H1 (cell line): ENCODE data around the gene BCAS4. TPM values are rescaled to one million over a fixed set of nuclear protein-coding genes. Genes with fewer than 3 reads are reported as not detected.

ENCODE experiments used
- CTCF ChIA-PET: fragments of 300-600 bp; sonication (Branson Sonifier 250); formaldehyde crosslinking; loops from one replicate; lab custom pipeline; 2021; ENCODE audit not compliant: partially characterized antibody; lab: Charles Lee
- POLR2A ChIA-PET: fragments of 300-600 bp; sonication (Branson Sonifier 250); formaldehyde crosslinking; loops from one replicate; lab custom pipeline; 2021; ENCODE audit warnings: inconsistent platforms; ENCODE audit not compliant: partially characterized antibody; lab: Charles Lee
- DNase-seq, 2 experiments: peaks; one replicate each; pipeline versions ENCODE4 v3.0.0 to v3.0.0-alpha.2; 2010 to 2022; ENCODE audit warnings: low spot score in 2 of 2, low read depth in 1 of 2, mixed read lengths in 1 of 2
- FAIRE-seq: peaks from 2 replicates; lab custom pipeline; 2011; peaks lifted over from hg19 to GRCh38; lab: Jason Lieb, UNC
- H2AFZ ChIP-seq: 2 replicates; pipeline ENCODE4 v1.8.1; 2012; ENCODE audit warnings: low read length, inconsistent platforms
- H2AK5ac ChIP-seq: 2 replicates; pipeline ENCODE4 v1.6.1; 2013; ENCODE audit warnings: low read depth, low read length
- H2BK120ac ChIP-seq: replicated peaks from 2 replicates; pipeline ENCODE3; 2013; ENCODE audit warnings: low read depth, low read length, inconsistent platforms
- H2BK12ac ChIP-seq: 2 replicates; pipeline ENCODE4 v1.6.1; 2013; ENCODE audit warnings: low read depth, low read length
- H2BK15ac ChIP-seq: 2 replicates; pipeline ENCODE4 v1.6.1; 2013; ENCODE audit warnings: low read length
- H2BK20ac ChIP-seq: 2 replicates; pipeline ENCODE4 v1.6.1; 2013; ENCODE audit warnings: low read length
- H2BK5ac ChIP-seq: 2 replicates; pipeline ENCODE4 v1.6.1; 2013; ENCODE audit warnings: low read depth, low read length
- H3K14ac ChIP-seq: 2 replicates; pipeline ENCODE4 v1.6.1; 2013; ENCODE audit warnings: inconsistent platforms; ENCODE audit not compliant: insufficient read length
- H3K18ac ChIP-seq: 2 replicates; pipeline ENCODE4 v1.6.1; 2013; ENCODE audit warnings: low read length; ENCODE audit errors: extremely low read depth
- H3K23ac ChIP-seq: 2 replicates; pipeline ENCODE4 v1.6.1; 2013; ENCODE audit warnings: inconsistent platforms; ENCODE audit not compliant: insufficient read length
- H3K23me2 ChIP-seq: 2 replicates; pipeline ENCODE4 v1.6.1; 2013; ENCODE audit warnings: low read depth, low read length
- H3K27ac ChIP-seq: 2 replicates; pipeline ENCODE4 v1.6.1; 2011; ENCODE audit warnings: low read depth, low read length, inconsistent platforms
- H3K27me3 ChIP-seq, 4 experiments: replicated peaks in 1 of 4; 1 replicate in 1 of 4; 2 replicates in 3 of 4; pipeline versions ENCODE4 v1.6.1 to v1.8.1; 2011 to 2013; ENCODE audit warnings: low read length in 3 of 4, mild to moderate bottlenecking in 3 of 4, inconsistent platforms in 2 of 4, mixed read lengths in 2 of 4, moderate library complexity in 1 of 4; ENCODE audit not compliant: control insufficient read depth in 3 of 4, insufficient read depth in 3 of 4; ENCODE audit errors: extremely low read depth in 1 of 4
- H3K36me3 ChIP-seq, 4 experiments: 2 replicates each; pipeline versions ENCODE4 v1.6.1 to v1.8.1; 2011 to 2013; ENCODE audit warnings: mild to moderate bottlenecking in 4 of 4, low read length in 3 of 4, moderate library complexity in 2 of 4, control low read depth in 1 of 4, inconsistent platforms in 1 of 4; ENCODE audit not compliant: insufficient read depth in 4 of 4, control insufficient read depth in 2 of 4
- H3K4ac ChIP-seq: replicated peaks from 2 replicates; pipeline ENCODE3; 2013; ENCODE audit warnings: low read length, low read depth, mixed read lengths, inconsistent platforms; ENCODE audit not compliant: insufficient read length
- H3K4me1 ChIP-seq, 4 experiments: replicated peaks in 1 of 4; 1 replicate in 1 of 4; 2 replicates in 3 of 4; pipeline versions ENCODE4 v1.6.1 to v1.8.1; 2011 to 2013; ENCODE audit warnings: low read length in 3 of 4, inconsistent platforms in 2 of 4, mixed read lengths in 1 of 4; ENCODE audit not compliant: insufficient read depth in 4 of 4, control insufficient read depth in 3 of 4
- H3K4me2 ChIP-seq, 2 experiments: 2 replicates each; pipeline versions ENCODE4 v1.6.1 to v1.8.1; 2011 to 2013; ENCODE audit warnings: low read depth in 2 of 2, low read length in 2 of 2, control low read depth in 1 of 2, inconsistent platforms in 1 of 2, mild to moderate bottlenecking in 1 of 2; ENCODE audit not compliant: insufficient read depth in 1 of 2
- H3K4me3 ChIP-seq, 4 experiments: fragments of 200-600, 300-600 bp in 1 of 4; sonication (generic), shearing (Covaris generic), sonication (Bioruptor Twin) in 1 of 4; 2 replicates each; pipeline versions ENCODE4 v1.5.1 to v1.8.1; 2011 to 2016; ENCODE audit warnings: low read length in 4 of 4, low read depth in 3 of 4, control low read depth in 2 of 4, inconsistent platforms in 2 of 4, mild to moderate bottlenecking in 2 of 4, mixed read lengths in 1 of 4, moderate library complexity in 1 of 4; ENCODE audit not compliant: insufficient read depth in 2 of 4; ENCODE audit errors: extremely low read depth in 1 of 4
- H3K56ac ChIP-seq: replicated peaks from 2 replicates; pipeline ENCODE3; 2013; ENCODE audit warnings: low read depth, mild to moderate bottlenecking, mixed read lengths, low read length, inconsistent platforms; ENCODE audit not compliant: insufficient read length
- H3K79me1 ChIP-seq: 2 replicates; pipeline ENCODE4 v1.6.1; 2013; ENCODE audit warnings: low read depth, low read length, control low read depth
- H3K79me2 ChIP-seq, 2 experiments: 2 replicates each; pipeline versions ENCODE4 v1.6.1 to v1.8.1; 2012 to 2013; ENCODE audit warnings: low read length in 2 of 2, mild to moderate bottlenecking in 2 of 2, inconsistent platforms in 1 of 2; ENCODE audit not compliant: insufficient read depth in 2 of 2, control insufficient read depth in 1 of 2
- H3K9ac ChIP-seq, 4 experiments: replicated peaks in 1 of 4; 1 replicate in 1 of 4; 2 replicates in 3 of 4; pipeline versions ENCODE4 v1.6.1 to v1.8.1; 2011 to 2013; ENCODE audit warnings: low read depth in 3 of 4, low read length in 3 of 4, control low read depth in 2 of 4, mild to moderate bottlenecking in 2 of 4, moderate library complexity in 2 of 4, inconsistent platforms in 1 of 4; ENCODE audit errors: extremely low read depth in 1 of 4
- H3K9me3 ChIP-seq, 2 experiments: 2 replicates each; pipeline versions ENCODE4 v1.6.1 to v1.8.1; 2012 to 2013; ENCODE audit warnings: mild to moderate bottlenecking in 2 of 2, moderate library complexity in 2 of 2, control low read depth in 1 of 2, inconsistent platforms in 1 of 2, low read depth in 1 of 2, low read length in 1 of 2, mixed read lengths in 1 of 2; ENCODE audit not compliant: insufficient read depth in 2 of 2
- H4K20me1 ChIP-seq, 2 experiments: replicated peaks in 1 of 2; 2 replicates each; pipeline versions ENCODE3 to v1.8.1; 2011 to 2013; ENCODE audit warnings: inconsistent platforms in 2 of 2, low read length in 2 of 2, mild to moderate bottlenecking in 1 of 2; ENCODE audit not compliant: insufficient read depth in 2 of 2, control insufficient read depth in 1 of 2
- H4K5ac ChIP-seq: 2 replicates; pipeline ENCODE4 v1.6.1; 2013; ENCODE audit warnings: low read length, low read depth, mixed read lengths, inconsistent platforms; ENCODE audit not compliant: insufficient read length
- H4K8ac ChIP-seq: 2 replicates; pipeline ENCODE4 v1.8.0; 2013; ENCODE audit warnings: mild to moderate bottlenecking, moderate library complexity, low read length, inconsistent platforms; ENCODE audit not compliant: insufficient read depth; ENCODE audit errors: extremely low read depth
- H4K91ac ChIP-seq: replicated peaks from 2 replicates; pipeline ENCODE3; 2013; ENCODE audit warnings: low read length, mixed read lengths, inconsistent platforms; ENCODE audit not compliant: insufficient read length
- ASH2L ChIP-seq: fragments of 200-600, 300-600 bp; sonication (generic); IDR thresholded peaks from one replicate; pipeline ENCODE4 v1.7.1; 2017; ENCODE audit warnings: low read length
- CBX5 ChIP-seq: fragments of 300-800, 300-1000 bp; sonication (generic); IDR thresholded peaks from 2 replicates; pipeline ENCODE4 v1.7.1; 2016; ENCODE audit warnings: antibody characterized with exemption, low read length, low read depth
- EZH2 ChIP-seq: fragments of 200-600 bp; sonication (generic); IDR thresholded peaks from 2 replicates; pipeline ENCODE4 v1.7.1; 2012; ENCODE audit warnings: low read depth, mild to moderate bottlenecking, moderate library complexity, low read length, inconsistent platforms; ENCODE audit not compliant: severe bottlenecking
- FOSL1 ChIP-seq: IDR thresholded peaks from 2 replicates; pipeline ENCODE4 v1.6.1; 2011; ENCODE audit warnings: mild to moderate bottlenecking, low read depth, low read length, moderate library complexity; ENCODE audit not compliant: insufficient read depth
- MAFK ChIP-seq: IDR thresholded peaks from 2 replicates; pipeline ENCODE4 v1.6.1; 2012; ENCODE audit warnings: low read depth, mild to moderate bottlenecking, improper control_type of control experiment, low read length
- POLR2AphosphoS5 ChIP-seq: IDR thresholded peaks from 2 replicates; pipeline ENCODE4 v1.6.1; 2011; ENCODE audit warnings: low read depth, low read length
- POU5F1 ChIP-seq: IDR thresholded peaks from 2 replicates; pipeline ENCODE4 v1.6.1; 2011; ENCODE audit warnings: low read depth, mild to moderate bottlenecking, low read length, moderate library complexity
- RAD21 ChIP-seq, 2 experiments: IDR thresholded peaks in 1 of 2; conservative IDR thresholded peaks in 1 of 2; 2 replicates each; pipeline ENCODE4 v1.6.1; 2011; ENCODE audit warnings: low read depth in 2 of 2, low read length in 2 of 2, improper control_type of control experiment in 1 of 2, inconsistent platforms in 1 of 2, mild to moderate bottlenecking in 1 of 2, moderate library complexity in 1 of 2
- RBBP5 ChIP-seq: IDR thresholded peaks from 2 replicates; pipeline ENCODE4 v1.7.1; 2012; ENCODE audit warnings: low read depth, mild to moderate bottlenecking, inconsistent platforms, low read length, moderate library complexity, borderline replicate concordance
- RXRA ChIP-seq: IDR thresholded peaks from 2 replicates; pipeline ENCODE4 v1.6.1; 2011; ENCODE audit warnings: low read depth, mild to moderate bottlenecking, low read length, moderate library complexity; ENCODE audit not compliant: insufficient read depth
- SP4 ChIP-seq: IDR thresholded peaks from 2 replicates; pipeline ENCODE4 v1.6.1; 2012; ENCODE audit warnings: low read length, inconsistent platforms
- TBP ChIP-seq: IDR thresholded peaks from 2 replicates; pipeline ENCODE4 v1.6.1; 2011; ENCODE audit warnings: low read depth, low read length, improper control_type of control experiment
- TEAD4 ChIP-seq: IDR thresholded peaks from 2 replicates; pipeline ENCODE4 v1.6.1; 2012; ENCODE audit warnings: low read depth, low read length, inconsistent platforms, mixed read lengths
- YY1 ChIP-seq: IDR thresholded peaks from 2 replicates; pipeline ENCODE4 v1.6.1; 2011; ENCODE audit warnings: low read depth, mild to moderate bottlenecking, low read length
- ZNF274 ChIP-seq: IDR thresholded peaks from 2 replicates; pipeline ENCODE4 v1.7.0; 2012; ENCODE audit warnings: low read length, borderline replicate concordance; ENCODE audit errors: extremely low read depth
- WGBS, 2 experiments: shearing (Covaris generic) in 1 of 2; methylation state at CpG; one replicate each; pipeline versions ENCODE4 v1.1.6 to v1.1.7; 2013 to 2015; ENCODE audit warnings: low lambda C conversion rate in 2 of 2, mixed read lengths in 2 of 2, inconsistent platforms in 1 of 2, low coverage in 1 of 2, missing lambda C conversion rate in 1 of 2; ENCODE audit not compliant: insufficient replicate concordance in 2 of 2, insufficient coverage in 1 of 2, insufficient read length in 1 of 2; ENCODE audit errors: extremely low coverage in 1 of 2, missing lambda C conversion rate in 1 of 2; 5-methylcytosine and 5-hydroxymethylcytosine counted together
- polyA plus RNA-seq, 7 experiments: library from polyadenylated mRNA; depleted of rRNA in 3 of 7; stranded (reverse) in 5 of 7; unstranded in 2 of 7; fragments of >200 nt in 5 of 7; fragments of 200-250 nt in 2 of 7; gene quantifications; 1 replicate in 5 of 7; 2 replicates in 1 of 7; 4 replicates in 1 of 7; pipeline versions ENCODE4 v1.2.1 to v1.2.3, GENCODE V29; 2011 to 2013; ENCODE audit warnings: missing spikeins in 2 of 7, mixed read lengths in 2 of 7
- total RNA-seq: library from RNA; stranded (reverse); fragmentation: NEBNext Ultra II Directional; extraction: Animal tissue kit (Norgen Biotek cat#: 25700); gene quantifications from 2 replicates; pipeline ENCODE4 v1.2.1, GENCODE V29; 2021

The BCAS4 gene
- total and polyA plus RNA-seq, 2 of the 8 experiments (the other 6 are each of a cell fraction or from before 2014, with no cell fraction given), result 21.2 to 23.6 TPM

DNA sequence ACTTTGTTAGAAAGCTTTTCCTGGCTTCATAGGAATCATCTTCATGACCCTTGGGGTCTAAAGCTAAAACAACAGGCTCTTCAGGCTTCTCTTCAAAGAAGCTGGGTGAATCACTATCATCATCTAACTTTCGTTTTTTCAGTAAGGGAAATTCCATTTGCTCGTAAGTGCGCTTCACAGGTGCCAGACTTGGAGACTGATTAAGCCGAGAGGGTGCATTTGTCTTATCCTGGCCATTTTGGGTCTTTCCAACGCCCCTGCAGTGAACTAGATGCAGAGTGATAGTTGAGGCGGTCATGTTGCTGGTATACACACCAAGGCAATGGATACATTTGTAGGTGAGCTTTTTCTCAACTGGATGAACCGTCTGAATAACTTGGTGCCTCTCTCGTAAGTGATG lies 97.5 kb downstream of the BCAS4 start:
- H2BK20ac ChIP-seq, result no peak overlapping the region
- no peaks in the 10 kb centered on the region for H3K27me3 ChIP-seq
- no peak overlapping the region for H3K9ac ChIP-seq
- no peak overlapping the region for H3K4me3 ChIP-seq
- H3K36me3 ChIP-seq, result peaks cover 28 to 80% (median 53%) of the 10 kb centered on the region in 4 experiments
- no peak overlapping the region for H4K8ac ChIP-seq
- WGBS, 2 experiments, result 86% methylated on average over 8 of the region's 8 CpGs; no CpG with 5 or more reads in 1 of the 2 experiments
- no peaks in the 10 kb centered on the region for H3K23me2 ChIP-seq
- H3K23ac ChIP-seq, result no peak overlapping the region
- H3K4ac ChIP-seq, result no peak overlapping the region
- no peak overlapping the region for H3K18ac ChIP-seq
- H3K27ac ChIP-seq, result no peak overlapping the region
- H4K91ac ChIP-seq, result no peak overlapping the region
- H3K14ac ChIP-seq, result no peak overlapping the region
- no peak overlapping the region for H2BK15ac ChIP-seq
- CTCF ChIA-PET, result interaction anchor here (1.4 to 1.8 kb wide), 2 partner anchors 74 to 143 kb away, joined by 4 read pairs; no protein-coding TSS in a partner anchor
- no peak overlapping the region for H4K5ac ChIP-seq
- peaks cover 10% of the 10 kb centered on the region for H3K79me1 ChIP-seq
- H4K20me1 ChIP-seq, result peaks cover 6 to 7% of the 10 kb centered on the region in 2 experiments
- no peaks in the 10 kb centered on the region for H3K9me3 ChIP-seq
- no peaks in the 10 kb centered on the region for H3K4me1 ChIP-seq
- H2AFZ ChIP-seq, result no peak overlapping the region
- no peak overlapping the region for H3K4me2 ChIP-seq
- peaks cover 0 to 36% of the 10 kb centered on the region in 2 experiments; a peak in 2 of 4 replicates for H3K79me2 ChIP-seq
- POLR2A ChIA-PET, result interaction anchor here (0.6 to 1.9 kb wide), 7 partner anchors 7 to 109 kb away, joined by 3 to 6 read pairs (median 3); partner anchors contain the start of genes ADNP and BCAS4
- H3K56ac ChIP-seq, result no peak overlapping the region
- FAIRE-seq (no peak), DNase-seq (no peak)
- no peak overlapping the region for H2BK5ac ChIP-seq
- H2BK12ac ChIP-seq, result no peak overlapping the region
- H2BK120ac ChIP-seq, result no peak overlapping the region
- no peak overlapping the region for H2AK5ac ChIP-seq
- no peak for TF ChIP-seq TEAD4
- no peak for TF ChIP-seq POLR2AphosphoS5
- no peak for TF ChIP-seq YY1
- no peak for TF ChIP-seq TBP
- no peak for TF ChIP-seq RBBP5
- no peak for TF ChIP-seq ASH2L
- no peak for TF ChIP-seq EZH2
- no peak for TF ChIP-seq ZNF274
- TF ChIP-seq FOSL1, result no peak
- no peak for TF ChIP-seq MAFK
- TF ChIP-seq RXRA, result no peak
- no peak for TF ChIP-seq RAD21 (IDR thresholded peaks at IDR 0.05 in 1 of 2, conservative IDR thresholded peaks at IDR 0.05 in 1 of 2; ENCODE audit: low read depth in 2 of 2, low read length in 2 of 2)
- TF ChIP-seq POU5F1, result no peak
- TF ChIP-seq SP4, result no peak
- no peak for TF ChIP-seq CBX5
